ENCODE data around the gene TCP1. TPM values are rescaled to one million over a fixed set of nuclear protein-coding genes. Genes with fewer than 3 reads are reported as not detected.

TCP1 gene
- total and polyA plus RNA-seq, 2 of the 8 experiments (the other 6 are each of a cell fraction or from before 2014, with no cell fraction given), result 117 to 348 TPM

DNA sequence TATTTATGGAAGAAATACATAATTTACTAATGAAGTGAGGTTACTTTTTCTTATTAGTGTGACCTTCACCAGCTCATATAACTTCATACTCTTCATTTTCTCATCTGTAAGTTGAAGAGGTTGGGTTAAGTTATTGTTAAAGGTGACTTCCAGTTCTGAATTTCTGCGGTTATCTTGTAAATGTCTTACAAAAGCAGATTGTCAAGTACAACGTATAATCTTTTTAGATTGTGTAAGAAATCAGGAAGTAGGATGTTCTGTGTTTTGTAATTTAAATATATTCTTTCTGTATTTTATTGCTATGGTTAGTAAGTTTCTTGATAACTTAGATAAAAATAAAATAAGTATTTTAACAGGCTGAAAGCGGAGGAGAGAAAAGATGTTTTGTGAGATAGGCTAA, 50.1 kb downstream of the TCP1 start:
- Histone ChIP-seq H4K5ac (ENCODE audit: insufficient read length, low read depth, low read length) (no peak overlapping the region), H3K23ac (ENCODE audit: insufficient read length) (no peak overlapping the region), H3K4me1 (replicated peaks in 1 of 4; ENCODE audit: control insufficient read depth in 3 of 4, insufficient read depth in 4 of 4, low read length in 3 of 4) (peaks cover 0 to 3% (median 0%) of the 10 kb centered on the region in 4 experiments; a peak in 1 of 7 replicates), H3K79me2 (ENCODE audit: control insufficient read depth in 1 of 2, insufficient read depth in 2 of 2, low read length in 2 of 2) (peaks cover 14 to 88% of the 10 kb centered on the region in 2 experiments), H3K18ac (ENCODE audit: extremely low read depth, low read length) (no peak overlapping the region), H2BK5ac (ENCODE audit: low read depth, low read length) (no peak overlapping the region), H3K4ac (replicated peaks; ENCODE audit: insufficient read length, low read depth, low read length) (no peak overlapping the region), H2BK120ac (replicated peaks; ENCODE audit: low read depth, low read length) (no peak overlapping the region), H2AFZ (ENCODE audit: low read length) (no peak overlapping the region), H2BK12ac (ENCODE audit: low read depth, low read length) (no peak overlapping the region), H2BK20ac (ENCODE audit: low read length) (no peak overlapping the region), H3K56ac (replicated peaks; ENCODE audit: insufficient read length, low read depth, low read length) (no peak overlapping the region), H2AK5ac (ENCODE audit: low read depth, low read length) (no peak overlapping the region), H3K4me2 (ENCODE audit: insufficient read depth in 1 of 2, low read depth in 2 of 2, low read length in 2 of 2) (no peak overlapping the region), H2BK15ac (ENCODE audit: low read length) (no peak overlapping the region), H3K9me3 (ENCODE audit: insufficient read depth in 2 of 2, low read depth in 1 of 2, low read length in 1 of 2) (no peaks in the 10 kb centered on the region), H3K27ac (ENCODE audit: low read depth, low read length) (no peak overlapping the region), H4K91ac (replicated peaks; ENCODE audit: insufficient read length, low read length) (no peak overlapping the region), H3K23me2 (ENCODE audit: low read depth, low read length) (no peaks in the 10 kb centered on the region), H4K8ac (ENCODE audit: extremely low read depth, insufficient read depth, low read length) (no peak overlapping the region), H3K36me3 (ENCODE audit: control insufficient read depth in 2 of 4, insufficient read depth in 4 of 4, low read length in 3 of 4) (peaks cover 10 to 77% (median 43%) of the 10 kb centered on the region in 4 experiments), H3K9ac (replicated peaks in 1 of 4; ENCODE audit: extremely low read depth in 1 of 4, low read depth in 3 of 4, low read length in 3 of 4) (no peak overlapping the region), H3K79me1 (ENCODE audit: low read depth, low read length) (no peaks in the 10 kb centered on the region), H4K20me1 (replicated peaks in 1 of 2; ENCODE audit: control insufficient read depth in 1 of 2, insufficient read depth in 2 of 2, low read length in 2 of 2) (peaks cover 9 to 13% of the 10 kb centered on the region in 2 experiments), H3K14ac (ENCODE audit: insufficient read length) (no peak overlapping the region), H3K27me3 (replicated peaks in 1 of 4; ENCODE audit: control insufficient read depth in 3 of 4, extremely low read depth in 1 of 4, insufficient read depth in 3 of 4, low read length in 3 of 4) (no peaks in the 10 kb centered on the region), H3K4me3 (ENCODE audit: extremely low read depth in 1 of 4, insufficient read depth in 2 of 4, low read depth in 3 of 4, low read length in 4 of 4) (no peak overlapping the region)
- no peak for DNase-seq (ENCODE audit: low read depth in 1 of 2, low spot score in 2 of 2)
- CTCF ChIA-PET (ENCODE audit: partially characterized antibody), result no interaction called here
- 95% methylated on average over 3 of the region's 3 CpGs; no CpG with 5 or more reads in 1 of the 2 experiments for WGBS, 2 experiments (ENCODE audit: extremely low coverage in 1 of 2, insufficient coverage in 1 of 2, insufficient read length in 1 of 2, insufficient replicate concordance in 2 of 2, low coverage in 1 of 2, low lambda C conversion rate in 2 of 2, missing lambda C conversion rate in 1 of 2)
- TF ChIP-seq SP4 (IDR thresholded peaks at IDR 0.05; ENCODE audit: low read length) (no peak), ASH2L (IDR thresholded peaks at IDR 0.05; ENCODE audit: low read length) (no peak), SRF (IDR thresholded peaks at IDR 0.05; ENCODE audit: low read depth, low read length) (no peak), CBX8 (IDR thresholded peaks at IDR 0.05; ENCODE audit: borderline replicate concordance, low read depth, low read length) (no peak), POLR2A (IDR thresholded peaks at IDR 0.05; ENCODE audit: control extremely low read depth in 1 of 2, low read depth in 2 of 2, low read length in 2 of 2) (no peak), SAP30 (IDR thresholded peaks at IDR 0.05; ENCODE audit: insufficient read depth, insufficient replicate concordance, low read length) (no peak)
- FAIRE-seq, result no peak
- POLR2A ChIA-PET (ENCODE audit: partially characterized antibody), result interaction anchor here (0.9 to 4.6 kb wide), 3 partner anchors 11 to 21 kb away, joined by 3 to 43 read pairs (median 19); partner anchors contain the start of genes ACAT2 and WTAP
